ENCODE results near the gene AIPL1. TPM values are rescaled to one million over a fixed set of nuclear protein-coding genes. Genes with fewer than 3 reads are reported as not detected.

The AIPL1 gene, protein sequence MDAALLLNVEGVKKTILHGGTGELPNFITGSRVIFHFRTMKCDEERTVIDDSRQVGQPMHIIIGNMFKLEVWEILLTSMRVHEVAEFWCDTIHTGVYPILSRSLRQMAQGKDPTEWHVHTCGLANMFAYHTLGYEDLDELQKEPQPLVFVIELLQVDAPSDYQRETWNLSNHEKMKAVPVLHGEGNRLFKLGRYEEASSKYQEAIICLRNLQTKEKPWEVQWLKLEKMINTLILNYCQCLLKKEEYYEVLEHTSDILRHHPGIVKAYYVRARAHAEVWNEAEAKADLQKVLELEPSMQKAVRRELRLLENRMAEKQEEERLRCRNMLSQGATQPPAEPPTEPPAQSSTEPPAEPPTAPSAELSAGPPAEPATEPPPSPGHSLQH
- under 0.01 TPM in 1 of 2 replicates, not detected in the other for total RNA-seq

DNA sequence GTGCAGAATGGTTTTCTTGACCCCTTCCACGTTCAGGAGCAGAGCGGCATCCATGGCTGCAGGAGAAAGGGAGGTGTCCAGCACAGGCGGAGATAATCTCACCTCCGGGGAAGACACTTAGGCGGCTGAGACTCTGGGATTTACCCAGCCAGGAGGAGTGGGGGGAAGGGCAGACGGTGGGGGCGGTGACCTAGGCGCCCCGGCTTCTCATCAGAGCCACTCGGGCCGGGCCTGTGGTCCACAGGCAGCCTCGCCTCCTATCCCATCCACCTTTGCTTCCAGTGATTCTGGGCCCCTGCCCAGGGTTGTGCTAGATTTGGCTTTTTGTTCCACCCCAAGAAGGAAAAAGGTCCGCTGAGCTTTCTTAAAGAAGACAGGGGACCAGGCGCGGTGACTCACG is at the start of gene AIPL1:
Gene AIPL1 (minus strand): TSS at position 71 of the 400 bp plus-strand sequence. CDS start 17 bp downstream, at position 54.

DNA sequence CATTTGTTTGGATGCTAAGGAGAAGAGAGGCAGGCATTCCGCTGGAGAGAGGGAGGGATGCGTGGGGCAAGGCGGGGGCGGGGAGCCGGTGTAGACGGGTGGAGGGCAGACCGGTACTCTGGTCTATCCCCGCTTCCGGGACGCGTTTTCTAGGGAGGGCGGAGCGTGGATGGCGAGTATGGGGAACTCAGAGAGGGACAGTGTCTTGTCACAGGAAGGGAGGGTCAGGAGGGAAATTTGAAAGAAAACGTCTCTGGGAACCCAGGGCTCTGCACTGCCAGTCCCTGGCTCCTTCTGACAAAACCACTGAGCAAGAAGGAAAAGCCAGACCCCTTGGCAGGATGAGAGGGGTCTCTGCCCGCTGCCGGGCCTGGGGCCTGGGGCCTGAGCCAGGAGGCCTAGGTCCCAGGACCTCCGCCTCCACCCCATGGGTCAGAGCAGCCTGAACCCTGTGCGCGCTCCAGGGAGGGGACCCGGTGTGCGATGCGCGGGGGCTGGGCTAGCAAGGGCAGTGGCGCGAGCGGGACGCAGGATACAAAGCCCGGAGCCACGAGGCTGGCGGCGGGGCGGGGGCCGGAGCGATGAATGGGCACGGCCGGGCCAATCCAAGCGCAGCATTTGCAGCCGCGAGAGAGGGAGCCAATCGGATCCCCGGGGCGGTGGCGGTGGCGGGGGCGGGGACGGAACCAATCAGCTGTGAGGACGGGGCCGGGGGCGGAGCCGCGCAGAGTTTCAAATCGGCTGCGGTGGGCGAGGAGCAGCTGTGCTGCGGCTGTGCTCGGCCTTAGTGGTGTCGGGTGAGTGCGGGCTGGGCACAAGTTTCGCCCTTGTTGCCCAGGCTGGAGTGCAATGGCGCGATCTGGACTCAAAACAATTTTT is 9.0 kb upstream of the AIPL1 start, which contains the start of gene PIMREG:
Gene PIMREG (plus strand): TSS at position 764 of the 879 bp plus-strand sequence. CDS start 656 bp downstream, outside the sequence.

Other genes starting within 250 kb of the AIPL1 start
- 2.7 and 2.8 TPM in 2 replicates for gene PIMREG, start 9.3 kb upstream of the AIPL1 start, total RNA-seq
- 0.61 and 0.97 TPM in 2 replicates for gene PITPNM3, start 121.4 kb upstream of the AIPL1 start, total RNA-seq
- gene KIAA0753, start 205.6 kb upstream of the AIPL1 start, total RNA-seq = 13.2 and 26.0 TPM in 2 replicates
- gene TXNDC17, start 205.9 kb upstream of the AIPL1 start, total RNA-seq = 41.7 and 50.0 TPM in 2 replicates
- gene MED31, start 216.5 kb upstream of the AIPL1 start, total RNA-seq = 4.6 and 7.1 TPM in 2 replicates
- gene C17orf100, start 216.6 kb upstream of the AIPL1 start, total RNA-seq = 0.12 and 0.49 TPM in 2 replicates